Endothelial cell (in vitro differentiated cells): Measurements from ENCODE around the gene AZI2. TPM values are rescaled to one million over a fixed set of nuclear protein-coding genes. Genes with fewer than 3 reads are reported as not detected.
A peak's percentile ranks its signal among the peaks of the same experiment; 100 is the strongest.

Source experiments
- DNase-seq: peaks from one replicate; pipeline ENCODE4 v3.0.0; 2021; ENCODE audit warnings: low spot score
- H3K27ac Mint-ChIP-seq: one replicate; pipeline ENCODE4 v1.8.0; 2021; ENCODE audit warnings: mixed read lengths, inconsistent platforms; ENCODE audit not compliant: unreplicated experiment
- H3K27me3 Mint-ChIP-seq: one replicate; pipeline ENCODE4 v1.8.0; 2021; ENCODE audit warnings: mild to moderate bottlenecking, moderate library complexity, mixed read lengths, inconsistent platforms; ENCODE audit not compliant: unreplicated experiment
- H3K36me3 Mint-ChIP-seq: one replicate; pipeline ENCODE4 v1.8.0; 2021; ENCODE audit warnings: mild to moderate bottlenecking, low read depth, mixed read lengths, inconsistent platforms; ENCODE audit not compliant: unreplicated experiment
- H3K4me1 Mint-ChIP-seq: one replicate; pipeline ENCODE4 v1.8.0; 2021; ENCODE audit warnings: mild to moderate bottlenecking, mixed read lengths, inconsistent platforms; ENCODE audit not compliant: unreplicated experiment
- H3K4me3 Mint-ChIP-seq: one replicate; pipeline ENCODE4 v1.8.0; 2021; ENCODE audit warnings: mild to moderate bottlenecking, mixed read lengths, inconsistent platforms; ENCODE audit not compliant: unreplicated experiment
- H3K9me3 Mint-ChIP-seq: one replicate; pipeline ENCODE4 v1.8.0; 2021; ENCODE audit warnings: mixed read lengths, inconsistent platforms; ENCODE audit not compliant: unreplicated experiment
- CTCF ChIP-seq: fragments of 200-600 bp; sonication (generic); IDR thresholded peaks from one replicate; pipeline ENCODE4 v1.5.0; 2021; ENCODE audit warnings: antibody characterized with exemption; ENCODE audit not compliant: unreplicated experiment
- total RNA-seq: library from RNA; stranded (reverse); fragmentation: NEBNext Ultra II Directional; extraction: Animal tissue kit (Norgen Biotek cat#: 25700); gene quantifications from one replicate; pipeline ENCODE4 v1.2.1, GENCODE V29; 2021; ENCODE audit not compliant: unreplicated experiment

AZI2 gene
- total RNA-seq, 1 donor from 2014 or later = 50.2 TPM

DNA sequence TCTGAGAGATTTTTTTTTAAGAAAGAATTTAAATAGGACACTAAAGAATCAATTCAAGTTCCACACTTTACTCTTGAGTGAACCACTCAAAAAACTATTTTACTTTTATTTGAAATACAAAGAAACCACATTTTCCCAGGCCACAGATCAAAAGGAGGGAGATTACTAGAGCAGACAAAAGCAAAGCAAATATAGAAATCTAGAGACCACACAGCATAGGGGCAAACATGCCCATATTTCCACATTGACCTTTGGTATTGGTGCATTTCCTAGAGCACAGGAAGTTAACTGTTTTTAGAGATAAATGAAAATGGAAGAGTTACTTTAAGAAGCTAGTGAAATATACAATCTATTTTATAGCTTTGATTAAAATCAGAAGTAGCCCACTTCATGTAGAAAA, 27.6 kb downstream of the AZI2 start:
- no peaks in the 10 kb centered on the region for H3K36me3 Mint-ChIP-seq
- no peak for DNase-seq
- H3K4me1 Mint-ChIP-seq = no peaks in the 10 kb centered on the region
- H3K27me3 Mint-ChIP-seq = no peaks in the 10 kb centered on the region
- TF ChIP-seq CTCF = no peak
- H3K9me3 Mint-ChIP-seq = no peaks in the 10 kb centered on the region
- no peak overlapping the region for H3K4me3 Mint-ChIP-seq
- H3K27ac Mint-ChIP-seq = no peak overlapping the region

DNA sequence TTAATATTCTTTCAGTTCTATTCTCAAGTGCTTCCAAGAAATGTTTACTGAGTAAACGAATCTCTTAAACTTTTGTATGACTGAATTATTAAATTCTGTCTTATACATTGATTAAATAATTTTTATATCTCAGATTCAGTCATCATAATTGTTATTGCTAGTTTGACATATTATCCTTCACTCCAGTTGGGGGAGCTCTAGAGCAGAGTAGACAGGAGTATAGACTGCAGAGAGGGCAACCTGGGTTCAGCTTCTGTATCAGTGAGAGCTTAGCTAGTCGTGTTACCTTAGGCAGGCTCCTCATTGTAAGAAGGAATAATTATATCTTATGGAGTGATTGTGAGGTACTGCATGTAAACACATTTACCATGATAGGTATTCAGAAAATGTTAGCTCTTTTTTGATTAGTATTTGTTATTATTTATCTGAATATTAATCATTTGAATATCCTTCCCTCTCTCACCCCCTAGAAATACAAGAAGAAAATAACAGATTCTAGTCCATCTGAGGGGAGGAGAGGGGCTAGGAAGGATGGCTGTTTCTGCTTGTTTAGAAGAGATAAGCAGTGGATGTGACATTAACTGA, 31.1 kb downstream of the AZI2 start:
- DNase-seq = peak; percentile 35
- H3K9me3 Mint-ChIP-seq = no peaks in the 10 kb centered on the region
- peak; percentile 57 for TF ChIP-seq CTCF
- H3K27me3 Mint-ChIP-seq = no peaks in the 10 kb centered on the region
- no peaks in the 10 kb centered on the region for H3K36me3 Mint-ChIP-seq
- no peak overlapping the region for H3K27ac Mint-ChIP-seq
- no peaks in the 10 kb centered on the region for H3K4me1 Mint-ChIP-seq
- H3K4me3 Mint-ChIP-seq = no peak overlapping the region

DNA sequence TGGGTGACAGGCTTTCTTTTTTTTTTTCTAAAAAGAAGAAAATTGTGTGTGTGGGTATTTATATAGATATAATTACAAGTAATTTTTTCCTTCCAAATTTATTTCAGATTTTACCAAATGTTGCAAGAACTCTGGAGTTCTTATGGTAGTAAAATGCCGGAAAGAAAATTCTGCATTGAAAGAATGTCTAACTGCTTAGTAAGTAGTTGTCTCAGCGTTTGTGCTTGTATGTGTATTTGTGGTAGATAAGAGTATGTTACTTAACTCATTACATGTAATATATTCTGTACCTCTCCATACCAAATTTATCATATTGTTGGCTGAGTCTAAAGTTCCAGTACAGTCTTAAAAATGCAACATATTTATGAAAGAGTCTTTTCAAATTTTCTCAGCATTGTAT, 32.4 kb downstream of the AZI2 start:
- Mint-ChIP-seq H3K4me1 (no peaks in the 10 kb centered on the region), H3K27me3 (no peaks in the 10 kb centered on the region), H3K27ac (no peak overlapping the region), H3K36me3 (no peaks in the 10 kb centered on the region), H3K4me3 (no peak overlapping the region), H3K9me3 (no peaks in the 10 kb centered on the region)
- no peak for TF ChIP-seq CTCF
- DNase-seq = no peak

- Mint-ChIP-seq H3K4me1 (no peaks in the 10 kb centered on the region), H3K9me3 (no peaks in the 10 kb centered on the region), H3K4me3 (no peak overlapping the region), H3K36me3 (no peaks in the 10 kb centered on the region), H3K27ac (no peak overlapping the region), H3K27me3 (no peaks in the 10 kb centered on the region)
- no peak for TF ChIP-seq CTCF
- no peak for DNase-seq
These were observed 32.9 kb downstream of the AZI2 start for GRCh38 chr3:28315711-28316110.

- DNase-seq = no peak
- TF ChIP-seq CTCF = no peak
- no peaks in the 10 kb centered on the region for H3K4me1 Mint-ChIP-seq
- no peaks in the 10 kb centered on the region for H3K36me3 Mint-ChIP-seq
- no peak overlapping the region for H3K27ac Mint-ChIP-seq
- no peaks in the 10 kb centered on the region for H3K27me3 Mint-ChIP-seq
- no peak overlapping the region for H3K4me3 Mint-ChIP-seq
- no peaks in the 10 kb centered on the region for H3K9me3 Mint-ChIP-seq
These were observed 40.4 kb downstream of the AZI2 start for GRCh38 chr3:28308196-28308595.
